ENCODE measurements around the gene RPTOR. TPM values are rescaled to one million over a fixed set of nuclear protein-coding genes. Genes with fewer than 3 reads are reported as not detected.

Gene RPTOR
- total RNA-seq, 4 donors from 2014 or later, result 34.1 to 65.8 (median 43.6) TPM

DNA sequence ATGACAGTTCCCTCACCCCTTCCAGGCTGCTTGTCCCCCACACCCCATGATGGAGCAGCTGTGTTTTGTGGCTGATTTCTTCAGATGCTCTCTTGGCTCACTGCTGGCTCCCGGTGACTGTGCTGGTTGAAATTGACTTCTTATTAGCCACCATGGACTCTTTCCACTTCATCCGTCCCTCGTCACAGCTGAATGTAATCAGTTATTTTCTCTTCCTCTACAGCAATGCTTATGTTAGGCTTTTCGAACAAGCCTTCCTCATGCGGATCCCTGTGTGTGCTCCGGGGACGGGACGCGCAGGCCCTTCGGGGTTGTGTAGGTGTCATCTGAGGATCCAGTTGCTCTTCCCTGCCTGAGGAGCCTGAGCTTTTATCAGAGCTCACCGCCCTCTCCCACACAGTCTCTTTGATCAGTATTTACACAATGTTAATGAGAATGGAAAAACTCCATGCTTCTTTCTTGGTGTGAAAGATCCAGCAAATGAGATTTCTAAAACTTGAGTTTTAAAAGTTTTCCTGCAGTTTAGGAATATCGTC lies 87.5 kb downstream of the RPTOR start:
- TF ChIP-seq, protein P1, sequence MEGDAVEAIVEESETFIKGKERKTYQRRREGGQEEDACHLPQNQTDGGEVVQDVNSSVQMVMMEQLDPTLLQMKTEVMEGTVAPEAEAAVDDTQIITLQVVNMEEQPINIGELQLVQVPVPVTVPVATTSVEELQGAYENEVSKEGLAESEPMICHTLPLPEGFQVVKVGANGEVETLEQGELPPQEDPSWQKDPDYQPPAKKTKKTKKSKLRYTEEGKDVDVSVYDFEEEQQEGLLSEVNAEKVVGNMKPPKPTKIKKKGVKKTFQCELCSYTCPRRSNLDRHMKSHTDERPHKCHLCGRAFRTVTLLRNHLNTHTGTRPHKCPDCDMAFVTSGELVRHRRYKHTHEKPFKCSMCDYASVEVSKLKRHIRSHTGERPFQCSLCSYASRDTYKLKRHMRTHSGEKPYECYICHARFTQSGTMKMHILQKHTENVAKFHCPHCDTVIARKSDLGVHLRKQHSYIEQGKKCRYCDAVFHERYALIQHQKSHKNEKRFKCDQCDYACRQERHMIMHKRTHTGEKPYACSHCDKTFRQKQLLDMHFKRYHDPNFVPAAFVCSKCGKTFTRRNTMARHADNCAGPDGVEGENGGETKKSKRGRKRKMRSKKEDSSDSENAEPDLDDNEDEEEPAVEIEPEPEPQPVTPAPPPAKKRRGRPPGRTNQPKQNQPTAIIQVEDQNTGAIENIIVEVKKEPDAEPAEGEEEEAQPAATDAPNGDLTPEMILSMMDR (IDR thresholded peaks at IDR 0.05), result no peak
- TF ChIP-seq POLR2A (IDR thresholded peaks at IDR 0.05; ENCODE audit: low read depth) (no peak), POLR2AphosphoS5 (IDR thresholded peaks at IDR 0.05) (no peak), EP300 (IDR thresholded peaks at IDR 0.05) (no peak)
- Histone ChIP-seq H3K9me3 (no peaks in the 10 kb centered on the region), H3K27me3 (no peaks in the 10 kb centered on the region), H3K4me3 (no peak overlapping the region), H3K27ac (replicated peaks in 1 of 4) (no peak overlapping the region), H3K36me3 (peaks cover 0 to 2% (median 1%) of the 10 kb centered on the region in 4 donors), H3K4me1 (peaks cover 0 to 4% (median 0%) of the 10 kb centered on the region in 4 donors)
- 68% methylated on average over 12 of the region's 12 CpGs for WGBS
- no peak for DNase-seq (ENCODE audit: extremely low spot score)
- intact Hi-C loops (cut with DNase I), result no loop called here

DNA sequence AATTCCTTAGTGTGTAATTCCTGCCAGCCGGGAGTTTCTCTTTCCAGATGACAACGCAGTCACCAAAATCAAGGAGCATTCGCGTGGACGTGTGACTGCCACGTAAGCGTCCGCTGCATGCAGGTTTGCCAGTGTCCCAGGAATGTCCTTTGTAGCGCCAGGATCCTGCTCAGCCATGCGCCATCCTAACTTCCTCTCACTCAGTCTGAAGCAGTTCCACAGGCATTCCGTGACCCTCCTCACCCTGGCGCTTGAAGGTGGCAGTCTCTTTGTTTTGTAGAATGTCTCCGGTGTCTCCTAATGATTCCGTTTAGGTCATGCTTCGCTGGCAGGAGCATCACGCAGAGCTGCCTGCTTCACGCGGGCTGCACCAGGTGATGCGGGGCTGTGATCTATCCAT lies 88.6 kb downstream of the RPTOR start:
- Histone ChIP-seq H3K4me3 (no peak overlapping the region), H3K4me1 (peaks cover 0 to 4% (median 0%) of the 10 kb centered on the region in 4 donors), H3K9me3 (no peaks in the 10 kb centered on the region), H3K27ac (replicated peaks in 1 of 4) (no peak overlapping the region), H3K27me3 (no peaks in the 10 kb centered on the region), H3K36me3 (no peaks in the 10 kb centered on the region)
- intact Hi-C loops (cut with DNase I), result no loop called here
- 94% methylated on average over 19 of the region's 19 CpGs for WGBS
- DNase-seq (ENCODE audit: extremely low spot score), result no peak
- TF ChIP-seq POLR2A (IDR thresholded peaks at IDR 0.05; ENCODE audit: low read depth) (no peak), POLR2AphosphoS5 (IDR thresholded peaks at IDR 0.05) (no peak), EP300 (IDR thresholded peaks at IDR 0.05) (no peak)
- TF ChIP-seq, protein P1 (IDR thresholded peaks at IDR 0.05), result no peak

DNA sequence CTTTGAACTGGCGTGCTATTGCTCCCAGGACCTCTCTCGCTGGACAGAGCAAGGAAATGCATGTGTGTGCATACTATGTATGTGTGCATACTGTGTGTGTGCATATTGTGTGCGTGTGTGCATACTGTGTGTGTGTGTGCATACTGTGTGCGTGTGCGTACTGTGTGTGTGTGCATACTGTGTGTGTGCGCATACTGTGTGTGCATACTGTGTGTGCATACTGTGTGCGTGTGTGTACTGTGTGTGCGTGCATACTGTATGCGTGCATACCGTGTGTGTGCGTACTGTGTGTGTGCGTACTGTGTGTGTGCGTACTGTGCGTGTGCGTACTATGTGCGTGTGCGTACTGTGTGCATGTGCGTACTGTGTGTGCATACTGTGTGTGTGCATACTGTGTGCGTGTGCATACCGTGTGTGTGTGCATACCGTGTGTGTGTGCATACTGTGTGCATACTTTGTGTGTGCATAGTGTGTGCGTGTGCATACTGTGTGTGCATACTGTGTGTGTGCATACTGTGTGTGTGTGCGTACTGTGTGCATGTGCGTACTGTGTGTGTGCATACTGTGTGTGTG lies 89.4 kb downstream of the RPTOR start:
- DNase-seq (ENCODE audit: extremely low spot score), result no peak
- intact Hi-C loops (cut with DNase I), result no loop called here
- Histone ChIP-seq H3K4me1 (no peaks in the 10 kb centered on the region), H3K27me3 (no peaks in the 10 kb centered on the region), H3K4me3 (no peak overlapping the region), H3K9me3 (no peaks in the 10 kb centered on the region), H3K27ac (replicated peaks in 1 of 4) (no peak overlapping the region), H3K36me3 (no peaks in the 10 kb centered on the region)
- TF ChIP-seq EP300 (IDR thresholded peaks at IDR 0.05), result no peak
- TF ChIP-seq POLR2AphosphoS5 (IDR thresholded peaks at IDR 0.05), result no peak
- TF ChIP-seq, protein P1 (IDR thresholded peaks at IDR 0.05), result no peak
- TF ChIP-seq POLR2A (IDR thresholded peaks at IDR 0.05; ENCODE audit: low read depth), result no peak
- WGBS, result 92% methylated on average over 23 of the region's 24 CpGs

DNA sequence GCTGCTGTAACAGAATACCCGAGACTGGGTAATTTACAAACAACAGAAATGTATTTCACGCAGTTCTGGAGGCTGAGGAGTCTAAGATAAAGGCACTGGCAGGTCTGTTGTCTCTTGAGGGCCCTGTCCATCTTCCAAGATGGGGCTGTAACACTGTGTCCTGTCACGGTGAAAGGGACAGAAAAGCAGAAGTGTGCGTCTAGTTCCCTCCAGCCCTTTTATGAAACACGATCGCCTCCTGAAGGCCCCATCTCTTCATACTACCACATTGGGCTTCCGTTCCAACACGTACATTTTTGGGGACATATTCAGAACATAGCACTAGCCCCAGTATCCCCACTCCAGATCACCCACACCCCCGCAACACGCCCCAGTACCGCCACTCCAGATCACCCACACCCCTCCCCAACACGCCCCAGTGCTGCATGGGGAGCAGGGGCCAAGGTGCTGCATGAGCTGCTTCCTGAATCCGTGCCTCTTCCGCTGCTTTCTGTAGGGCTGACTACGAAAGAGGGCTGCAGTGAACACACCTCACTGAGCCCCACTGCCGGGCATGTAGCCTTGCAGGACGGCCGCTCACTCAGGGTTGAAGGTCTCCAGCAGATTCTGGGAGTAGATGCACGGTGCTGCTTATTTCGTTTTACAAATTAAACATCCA lies 91.9 kb downstream of the RPTOR start:
- Histone ChIP-seq H3K4me3 (no peak overlapping the region), H3K4me1 (no peaks in the 10 kb centered on the region), H3K36me3 (no peaks in the 10 kb centered on the region), H3K27me3 (no peaks in the 10 kb centered on the region), H3K27ac (replicated peaks in 1 of 4) (no peak overlapping the region), H3K9me3 (no peaks in the 10 kb centered on the region)
- TF ChIP-seq, protein P1 (IDR thresholded peaks at IDR 0.05), result no peak
- intact Hi-C loops (cut with DNase I), result no loop called here
- WGBS, result 89% methylated on average over 20 of the region's 20 CpGs
- DNase-seq (ENCODE audit: extremely low spot score), result no peak

Measured in esophagus muscularis mucosa (tissue), 4 donors.